ENCODE results near the gene CNTNAP5. TPM values are rescaled to one million over a fixed set of nuclear protein-coding genes. Genes with fewer than 3 reads are reported as not detected.

CNTNAP5 gene
- total RNA-seq, 3 donors from 2014 or later = 3.3 TPM; not detected in 2

DNA sequence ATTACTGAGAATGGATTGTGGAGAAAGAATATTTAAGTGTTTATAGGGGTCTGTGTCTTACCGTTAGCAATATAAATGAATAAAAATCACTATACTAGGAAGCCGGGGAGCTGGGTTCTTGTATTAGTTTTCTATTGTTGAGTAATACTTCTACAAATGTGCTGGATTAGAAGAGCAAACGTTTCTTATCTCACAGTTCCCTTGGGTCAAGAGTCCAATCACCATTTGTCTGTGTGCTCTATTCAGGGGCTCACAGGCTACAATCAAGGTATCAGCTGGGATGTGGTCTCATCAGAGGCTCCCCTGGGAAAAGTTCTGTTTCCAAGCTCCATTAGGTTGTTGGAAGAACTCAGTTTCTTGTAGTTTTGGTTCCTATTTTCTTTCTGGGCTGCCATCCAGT lies 790.9 kb downstream of the CNTNAP5 start:
- DNase-seq (no peak), ATAC-seq (no peak)
- intact Hi-C loops (cut with DNase I, micrococcal nuclease) = no loop called here
- H3K4me3 ChIP-seq = no peak overlapping the region
- no peaks in the 10 kb centered on the region for H3K4me1 ChIP-seq (ENCODE audit: low read depth)
- no peaks in the 10 kb centered on the region for H3K36me3 ChIP-seq (ENCODE audit: low read depth)
- H3K9me3 ChIP-seq = no peaks in the 10 kb centered on the region
- TF ChIP-seq, protein P1, sequence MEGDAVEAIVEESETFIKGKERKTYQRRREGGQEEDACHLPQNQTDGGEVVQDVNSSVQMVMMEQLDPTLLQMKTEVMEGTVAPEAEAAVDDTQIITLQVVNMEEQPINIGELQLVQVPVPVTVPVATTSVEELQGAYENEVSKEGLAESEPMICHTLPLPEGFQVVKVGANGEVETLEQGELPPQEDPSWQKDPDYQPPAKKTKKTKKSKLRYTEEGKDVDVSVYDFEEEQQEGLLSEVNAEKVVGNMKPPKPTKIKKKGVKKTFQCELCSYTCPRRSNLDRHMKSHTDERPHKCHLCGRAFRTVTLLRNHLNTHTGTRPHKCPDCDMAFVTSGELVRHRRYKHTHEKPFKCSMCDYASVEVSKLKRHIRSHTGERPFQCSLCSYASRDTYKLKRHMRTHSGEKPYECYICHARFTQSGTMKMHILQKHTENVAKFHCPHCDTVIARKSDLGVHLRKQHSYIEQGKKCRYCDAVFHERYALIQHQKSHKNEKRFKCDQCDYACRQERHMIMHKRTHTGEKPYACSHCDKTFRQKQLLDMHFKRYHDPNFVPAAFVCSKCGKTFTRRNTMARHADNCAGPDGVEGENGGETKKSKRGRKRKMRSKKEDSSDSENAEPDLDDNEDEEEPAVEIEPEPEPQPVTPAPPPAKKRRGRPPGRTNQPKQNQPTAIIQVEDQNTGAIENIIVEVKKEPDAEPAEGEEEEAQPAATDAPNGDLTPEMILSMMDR (IDR thresholded peaks at IDR 0.05) = no peak

DNA sequence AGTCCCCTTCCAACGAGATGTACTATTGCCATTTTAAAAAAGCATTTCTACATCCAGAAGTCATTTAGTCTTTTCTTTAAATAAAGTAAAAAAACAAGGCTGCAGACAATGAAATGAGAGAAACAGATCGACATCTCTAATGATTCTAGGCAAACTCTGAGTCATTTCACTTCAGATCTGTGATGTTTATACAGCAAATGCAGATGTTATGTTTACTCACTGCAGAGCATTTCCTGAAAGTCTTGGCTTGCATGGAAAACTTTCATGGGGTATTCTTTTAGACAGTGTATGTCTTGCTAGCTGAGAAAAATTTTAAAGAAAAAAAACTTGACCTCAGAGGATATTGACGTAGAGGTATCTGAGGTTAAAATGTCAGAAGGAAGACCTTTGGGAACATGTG lies 797.4 kb downstream of the CNTNAP5 start:
- Histone ChIP-seq H3K36me3 (ENCODE audit: low read depth) (no peaks in the 10 kb centered on the region), H3K4me3 (no peak overlapping the region), H3K4me1 (ENCODE audit: low read depth) (no peaks in the 10 kb centered on the region), H3K9me3 (no peaks in the 10 kb centered on the region)
- ATAC-seq = no peak
- TF ChIP-seq, protein P1 (IDR thresholded peaks at IDR 0.05) = no peak
- intact Hi-C loops (cut with DNase I, micrococcal nuclease) = no loop called here
- no peak for DNase-seq

DNA sequence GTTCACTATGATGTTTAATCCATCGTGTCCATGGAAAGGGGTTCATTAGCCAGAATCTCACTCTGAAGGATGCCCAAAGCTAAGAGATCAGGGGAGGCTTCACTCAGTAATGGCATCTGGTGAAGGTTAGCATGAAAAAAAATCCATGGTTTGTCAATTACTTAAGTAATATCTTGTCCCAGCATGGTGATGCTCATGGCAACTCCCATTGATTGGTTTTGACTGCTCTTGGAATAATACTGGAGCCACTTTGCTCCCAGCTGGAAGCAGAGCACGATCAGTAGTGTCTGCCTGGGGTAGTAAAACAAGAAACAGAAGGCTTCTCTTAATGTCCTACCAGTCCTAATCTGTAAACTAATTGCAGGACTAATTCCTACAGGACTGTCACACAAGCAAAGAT lies 799.4 kb downstream of the CNTNAP5 start:
- no peaks in the 10 kb centered on the region for H3K36me3 ChIP-seq (ENCODE audit: low read depth)
- ATAC-seq = no peak
- intact Hi-C loops (cut with DNase I, micrococcal nuclease) = no loop called here

DNA sequence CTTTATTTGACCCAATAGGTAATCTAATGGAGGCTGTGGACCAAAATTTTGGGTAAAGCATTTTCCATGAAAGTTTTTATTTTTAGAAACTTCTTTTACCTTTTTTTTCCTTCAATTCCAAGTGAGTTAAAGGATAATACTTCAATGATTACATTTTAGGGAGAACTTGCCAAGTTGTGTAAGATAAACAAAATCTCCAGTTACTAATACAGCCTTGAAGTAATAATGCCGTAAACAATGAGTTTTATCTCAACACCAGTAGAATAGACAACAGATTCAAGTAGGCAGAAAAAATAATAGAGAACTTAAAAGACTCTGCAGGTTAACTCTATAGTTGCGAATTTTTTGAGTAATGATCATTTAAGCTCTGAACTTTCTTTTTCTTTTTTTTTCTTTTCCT lies 807.4 kb downstream of the CNTNAP5 start:
- no peaks in the 10 kb centered on the region for H3K36me3 ChIP-seq (ENCODE audit: low read depth)
- TF ChIP-seq, protein P1 (IDR thresholded peaks at IDR 0.05) = no peak
- intact Hi-C loops (cut with DNase I, micrococcal nuclease) = no loop called here
- H3K4me3 ChIP-seq = no peak overlapping the region
- DNase-seq = no peak
- H3K4me1 ChIP-seq (ENCODE audit: low read depth) = no peaks in the 10 kb centered on the region
- ATAC-seq = no peak
- H3K9me3 ChIP-seq = peaks cover 7% of the 10 kb centered on the region

More for the DNA sequence above, 799.4 kb downstream of the CNTNAP5 start:
- no peak overlapping the region for H3K4me3 ChIP-seq
- no peaks in the 10 kb centered on the region for H3K9me3 ChIP-seq
- DNase-seq = no peak
- TF ChIP-seq, protein P1 (IDR thresholded peaks at IDR 0.05) = no peak
- H3K4me1 ChIP-seq (ENCODE audit: low read depth) = no peaks in the 10 kb centered on the region

DNA sequence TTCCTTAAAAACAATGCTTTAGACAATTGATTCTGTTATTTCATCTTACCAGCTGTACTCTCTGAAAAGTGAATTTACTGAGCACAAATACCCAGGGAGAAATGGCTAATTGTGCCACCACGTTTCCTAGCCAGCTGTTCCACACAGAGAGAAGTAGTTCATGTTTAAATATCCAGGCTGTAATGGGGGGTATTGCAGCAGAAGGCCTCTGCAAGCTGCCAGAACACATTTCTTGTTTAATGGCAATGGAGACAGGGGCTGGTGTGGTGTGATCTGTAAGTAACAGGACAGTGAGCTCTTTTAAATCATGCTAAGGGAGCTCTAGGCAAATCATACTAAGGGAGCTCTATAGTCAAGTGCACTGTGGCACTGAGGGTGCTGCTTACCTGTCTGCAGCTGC lies 809.2 kb downstream of the CNTNAP5 start:
- no peaks in the 10 kb centered on the region for H3K36me3 ChIP-seq (ENCODE audit: low read depth)
- peaks cover 7% of the 10 kb centered on the region for H3K9me3 ChIP-seq
- no peak overlapping the region for H3K4me3 ChIP-seq
- no peak for ATAC-seq
- DNase-seq = no peak
- no peaks in the 10 kb centered on the region for H3K4me1 ChIP-seq (ENCODE audit: low read depth)
- intact Hi-C loops (cut with DNase I, micrococcal nuclease) = no loop called here
- TF ChIP-seq, protein P1 (IDR thresholded peaks at IDR 0.05) = no peak

DNA sequence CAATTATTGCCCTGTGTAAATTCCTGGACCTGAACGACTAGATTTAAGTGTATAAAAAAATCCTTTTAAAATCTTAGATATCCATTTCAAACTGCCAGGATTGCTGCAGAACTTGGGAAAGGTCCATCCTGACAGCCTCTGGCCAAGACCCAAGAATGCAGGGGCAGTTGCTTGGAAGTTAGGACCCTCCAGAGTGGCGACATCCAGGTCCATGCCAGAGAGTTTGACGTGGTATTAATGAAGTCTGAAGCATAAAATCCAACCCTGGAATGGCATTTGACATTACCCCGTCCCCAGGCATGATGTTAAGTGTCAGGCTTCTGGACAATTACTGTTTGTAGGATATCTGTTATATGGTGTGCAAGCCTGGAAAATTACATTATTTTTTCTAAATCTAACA lies 810.2 kb downstream of the CNTNAP5 start:
- no peak for DNase-seq
- intact Hi-C loops (cut with DNase I, micrococcal nuclease) = no loop called here
- no peak for ATAC-seq
- Histone ChIP-seq H3K4me3 (no peak overlapping the region), H3K9me3 (peaks cover 7% of the 10 kb centered on the region), H3K36me3 (ENCODE audit: low read depth) (no peaks in the 10 kb centered on the region), H3K4me1 (ENCODE audit: low read depth) (no peaks in the 10 kb centered on the region)
- TF ChIP-seq, protein P1 (IDR thresholded peaks at IDR 0.05) = no peak
